ENCODE measurements around the gene TBX4.

Gene TBX4

GRCh38 chr17:61452301-61453290 is at the start of gene TBX4:
TBX4 (plus strand) TSS chr17:61452422; CDS start chr17:61456491, 4,069 bp downstream.
- Histone ChIP-seq H3K27me3 (ENCODE audit: control insufficient read depth, insufficient read depth, low read length) (peaks cover 42% of the 10 kb centered on the region), H3K9ac (ENCODE audit: low read length) (no peak within 1 kb of the TSS), H3K36me3 (ENCODE audit: control insufficient read depth, insufficient read depth, low read length) (no peaks in the 10 kb centered on the region), H3K4me3 (ENCODE audit: low read length) (peak within 1 kb of the TSS; percentile 29), H3K4me1 (ENCODE audit: control insufficient read depth, insufficient read depth, low read length) (no peaks in the 10 kb centered on the region), H3K27ac (ENCODE audit: low read depth, low read length) (no peak within 1 kb of the TSS)

GRCh38 chr17:61402978-61403800 is 49.0 kb upstream of the TBX4 start:
- peak overlapping the region; percentile 43 for H3K4me3 ChIP-seq (ENCODE audit: low read length)
- H3K36me3 ChIP-seq (ENCODE audit: control insufficient read depth, insufficient read depth, low read length): no peaks in the 10 kb centered on the region
- H3K4me1 ChIP-seq (ENCODE audit: control insufficient read depth, insufficient read depth, low read length): peaks cover 8% of the 10 kb centered on the region
- H3K27me3 ChIP-seq (ENCODE audit: control insufficient read depth, insufficient read depth, low read length): peaks cover 65% of the 10 kb centered on the region
- H3K9ac ChIP-seq (ENCODE audit: low read length): no peak overlapping the region
- H3K27ac ChIP-seq (ENCODE audit: low read depth, low read length): no peak overlapping the region

GRCh38 chr17:61403801-61404662 is 48.2 kb upstream of the TBX4 start:
- H3K27me3 ChIP-seq (ENCODE audit: control insufficient read depth, insufficient read depth, low read length): peaks cover 66% of the 10 kb centered on the region
- no peak overlapping the region for H3K9ac ChIP-seq (ENCODE audit: low read length)
- H3K36me3 ChIP-seq (ENCODE audit: control insufficient read depth, insufficient read depth, low read length): no peaks in the 10 kb centered on the region
- H3K27ac ChIP-seq (ENCODE audit: low read depth, low read length): no peak overlapping the region
- peak overlapping the region; percentile 48 for H3K4me3 ChIP-seq (ENCODE audit: low read length)
- H3K4me1 ChIP-seq (ENCODE audit: control insufficient read depth, insufficient read depth, low read length): peaks cover 8% of the 10 kb centered on the region

GRCh38 chr17:61404663-61404912 is 47.6 kb upstream of the TBX4 start:
- Histone ChIP-seq H3K4me1 (ENCODE audit: control insufficient read depth, insufficient read depth, low read length) (peaks cover 8% of the 10 kb centered on the region), H3K4me3 (ENCODE audit: low read length) (peak overlapping the region; percentile 48), H3K27me3 (ENCODE audit: control insufficient read depth, insufficient read depth, low read length) (peaks cover 66% of the 10 kb centered on the region), H3K36me3 (ENCODE audit: control insufficient read depth, insufficient read depth, low read length) (no peaks in the 10 kb centered on the region), H3K9ac (ENCODE audit: low read length) (no peak overlapping the region), H3K27ac (ENCODE audit: low read depth, low read length) (no peak overlapping the region)

- Histone ChIP-seq H3K36me3 (ENCODE audit: control insufficient read depth, insufficient read depth, low read length) (no peaks in the 10 kb centered on the region), H3K27me3 (ENCODE audit: control insufficient read depth, insufficient read depth, low read length) (peaks cover 70% of the 10 kb centered on the region), H3K27ac (ENCODE audit: low read depth, low read length) (no peak overlapping the region), H3K4me3 (ENCODE audit: low read length) (peak overlapping the region; percentile 48), H3K4me1 (ENCODE audit: control insufficient read depth, insufficient read depth, low read length) (peaks cover 8% of the 10 kb centered on the region), H3K9ac (ENCODE audit: low read length) (no peak overlapping the region)
These were observed 47.1 kb upstream of the TBX4 start for GRCh38 chr17:61404913-61405685.

- no peaks in the 10 kb centered on the region for H3K36me3 ChIP-seq (ENCODE audit: control insufficient read depth, insufficient read depth, low read length)
- no peak overlapping the region for H3K4me3 ChIP-seq (ENCODE audit: low read length)
- peaks cover 71% of the 10 kb centered on the region for H3K27me3 ChIP-seq (ENCODE audit: control insufficient read depth, insufficient read depth, low read length)
- H3K4me1 ChIP-seq (ENCODE audit: control insufficient read depth, insufficient read depth, low read length): peaks cover 8% of the 10 kb centered on the region
- H3K27ac ChIP-seq (ENCODE audit: low read depth, low read length): no peak overlapping the region
- H3K9ac ChIP-seq (ENCODE audit: low read length): no peak overlapping the region
These were observed 46.3 kb upstream of the TBX4 start for GRCh38 chr17:61405686-61406536.

GRCh38 chr17:61406537-61406845 is 45.7 kb upstream of the TBX4 start:
- H3K27ac ChIP-seq (ENCODE audit: low read depth, low read length): no peak overlapping the region
- no peak overlapping the region for H3K9ac ChIP-seq (ENCODE audit: low read length)
- H3K4me3 ChIP-seq (ENCODE audit: low read length): no peak overlapping the region
- no peaks in the 10 kb centered on the region for H3K36me3 ChIP-seq (ENCODE audit: control insufficient read depth, insufficient read depth, low read length)
- H3K4me1 ChIP-seq (ENCODE audit: control insufficient read depth, insufficient read depth, low read length): peaks cover 8% of the 10 kb centered on the region
- H3K27me3 ChIP-seq (ENCODE audit: control insufficient read depth, insufficient read depth, low read length): peaks cover 71% of the 10 kb centered on the region

- Histone ChIP-seq H3K27ac (ENCODE audit: low read depth, low read length) (no peak overlapping the region), H3K27me3 (ENCODE audit: control insufficient read depth, insufficient read depth, low read length) (peaks cover 71% of the 10 kb centered on the region), H3K4me1 (ENCODE audit: control insufficient read depth, insufficient read depth, low read length) (peaks cover 10% of the 10 kb centered on the region), H3K4me3 (ENCODE audit: low read length) (no peak overlapping the region), H3K9ac (ENCODE audit: low read length) (no peak overlapping the region), H3K36me3 (ENCODE audit: control insufficient read depth, insufficient read depth, low read length) (no peaks in the 10 kb centered on the region)
These were observed 45.0 kb upstream of the TBX4 start for GRCh38 chr17:61406971-61407911.

GRCh38 chr17:61408151-61409041 is 43.8 kb upstream of the TBX4 start:
- peaks cover 10% of the 10 kb centered on the region for H3K4me1 ChIP-seq (ENCODE audit: control insufficient read depth, insufficient read depth, low read length)
- no peak overlapping the region for H3K4me3 ChIP-seq (ENCODE audit: low read length)
- H3K36me3 ChIP-seq (ENCODE audit: control insufficient read depth, insufficient read depth, low read length): no peaks in the 10 kb centered on the region
- H3K27me3 ChIP-seq (ENCODE audit: control insufficient read depth, insufficient read depth, low read length): peaks cover 70% of the 10 kb centered on the region
- H3K27ac ChIP-seq (ENCODE audit: low read depth, low read length): no peak overlapping the region
- no peak overlapping the region for H3K9ac ChIP-seq (ENCODE audit: low read length)

Data from rectal smooth muscle tissue (tissue), 1 donor.